ENCODE measurements around the gene TAGLN2. TPM values are rescaled to one million over a fixed set of nuclear protein-coding genes. Genes with fewer than 3 reads are reported as not detected.

TAGLN2 gene
- total and polyA plus RNA-seq, 2 experiments from 2014 or later, result 122 to 292 TPM

GRCh38 chr1:159873530-159874143 is 51.7 kb downstream of the TAGLN2 start:
- H3K4me1 ChIP-seq (ENCODE audit: insufficient read depth), result no peaks in the 10 kb centered on the region
- no peak overlapping the region for H3K27ac ChIP-seq
- H3K79me2 ChIP-seq, result no peaks in the 10 kb centered on the region
- TF ChIP-seq, protein P1, sequence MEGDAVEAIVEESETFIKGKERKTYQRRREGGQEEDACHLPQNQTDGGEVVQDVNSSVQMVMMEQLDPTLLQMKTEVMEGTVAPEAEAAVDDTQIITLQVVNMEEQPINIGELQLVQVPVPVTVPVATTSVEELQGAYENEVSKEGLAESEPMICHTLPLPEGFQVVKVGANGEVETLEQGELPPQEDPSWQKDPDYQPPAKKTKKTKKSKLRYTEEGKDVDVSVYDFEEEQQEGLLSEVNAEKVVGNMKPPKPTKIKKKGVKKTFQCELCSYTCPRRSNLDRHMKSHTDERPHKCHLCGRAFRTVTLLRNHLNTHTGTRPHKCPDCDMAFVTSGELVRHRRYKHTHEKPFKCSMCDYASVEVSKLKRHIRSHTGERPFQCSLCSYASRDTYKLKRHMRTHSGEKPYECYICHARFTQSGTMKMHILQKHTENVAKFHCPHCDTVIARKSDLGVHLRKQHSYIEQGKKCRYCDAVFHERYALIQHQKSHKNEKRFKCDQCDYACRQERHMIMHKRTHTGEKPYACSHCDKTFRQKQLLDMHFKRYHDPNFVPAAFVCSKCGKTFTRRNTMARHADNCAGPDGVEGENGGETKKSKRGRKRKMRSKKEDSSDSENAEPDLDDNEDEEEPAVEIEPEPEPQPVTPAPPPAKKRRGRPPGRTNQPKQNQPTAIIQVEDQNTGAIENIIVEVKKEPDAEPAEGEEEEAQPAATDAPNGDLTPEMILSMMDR (IDR thresholded peaks at IDR 0.05; ENCODE audit: poor library complexity), result no peak
- TF ChIP-seq EZH2phosphoT487 (IDR thresholded peaks at IDR 0.05; ENCODE audit: low read depth, severe bottlenecking, unreplicated experiment) (no peak), EZH2 (IDR thresholded peaks at IDR 0.05; ENCODE audit: borderline replicate concordance) (no peak)
- H3K4me3 ChIP-seq, result no peak overlapping the region
- no peaks in the 10 kb centered on the region for H4K20me1 ChIP-seq (ENCODE audit: insufficient read depth, poor library complexity, severe bottlenecking)
- H3K36me3 ChIP-seq (replicated peaks; ENCODE audit: insufficient read depth, low read depth), result no peaks in the 10 kb centered on the region
- DNase-seq (ENCODE audit: low spot score), result no peak
- H3K9me3 ChIP-seq (ENCODE audit: low read depth), result no peaks in the 10 kb centered on the region
- H3K27me3 ChIP-seq, result no peaks in the 10 kb centered on the region
- no peak overlapping the region for H2AFZ ChIP-seq
- no peak overlapping the region for H3K4me2 ChIP-seq
- no peaks in the 10 kb centered on the region for H3K9me2 ChIP-seq (replicated peaks; ENCODE audit: insufficient read depth)
- 92% methylated on average over 4 of the region's 4 CpGs for WGBS (ENCODE audit: low lambda C conversion rate, missing lambda C conversion rate)

DNA sequence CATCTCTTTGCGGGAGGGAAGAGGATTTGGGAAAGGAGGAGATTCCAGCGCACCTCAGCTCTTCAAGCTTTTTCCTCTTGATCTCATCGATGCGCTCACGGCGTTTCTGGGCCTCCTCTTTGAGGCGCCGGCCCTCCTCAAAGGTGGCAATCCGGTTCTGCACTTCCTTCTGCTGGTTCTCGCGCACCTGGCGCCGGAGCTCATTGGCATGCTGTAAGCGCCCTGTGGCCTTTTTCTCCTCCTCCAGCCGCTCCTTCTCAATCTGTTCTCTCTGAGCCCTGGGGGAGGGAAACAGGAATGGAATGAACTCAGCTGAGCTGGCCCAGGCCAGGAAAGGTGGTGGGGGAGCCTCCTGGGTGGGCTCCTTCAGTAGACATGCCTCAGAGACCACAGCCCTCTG is 52.4 kb downstream of the TAGLN2 start:
- Histone ChIP-seq H3K9me2 (replicated peaks; ENCODE audit: insufficient read depth) (no peaks in the 10 kb centered on the region), H3K4me3 (no peak overlapping the region), H3K9me3 (ENCODE audit: low read depth) (no peaks in the 10 kb centered on the region), H3K27me3 (no peaks in the 10 kb centered on the region), H3K4me1 (ENCODE audit: insufficient read depth) (peaks cover 2% of the 10 kb centered on the region), H3K4me2 (no peak overlapping the region), H3K79me2 (no peaks in the 10 kb centered on the region), H3K36me3 (replicated peaks; ENCODE audit: insufficient read depth, low read depth) (no peaks in the 10 kb centered on the region), H2AFZ (no peak overlapping the region), H4K20me1 (ENCODE audit: insufficient read depth, poor library complexity, severe bottlenecking) (no peaks in the 10 kb centered on the region), H3K27ac (no peak overlapping the region)
- no peak for TF ChIP-seq EZH2phosphoT487 (IDR thresholded peaks at IDR 0.05; ENCODE audit: low read depth, severe bottlenecking, unreplicated experiment)
- TF ChIP-seq, protein P1 (IDR thresholded peaks at IDR 0.05; ENCODE audit: poor library complexity), result no peak
- no peak for TF ChIP-seq EZH2 (IDR thresholded peaks at IDR 0.05; ENCODE audit: borderline replicate concordance)
- DNase-seq (ENCODE audit: low spot score), result no peak
- 88% methylated on average over 15 of the region's 15 CpGs for WGBS (ENCODE audit: low lambda C conversion rate, missing lambda C conversion rate)

- Histone ChIP-seq H3K27ac (no peak overlapping the region), H2AFZ (no peak overlapping the region), H4K20me1 (ENCODE audit: insufficient read depth, poor library complexity, severe bottlenecking) (no peaks in the 10 kb centered on the region), H3K9me3 (ENCODE audit: low read depth) (no peaks in the 10 kb centered on the region), H3K36me3 (replicated peaks; ENCODE audit: insufficient read depth, low read depth) (no peaks in the 10 kb centered on the region), H3K4me1 (ENCODE audit: insufficient read depth) (peaks cover 9% of the 10 kb centered on the region), H3K4me3 (no peak overlapping the region), H3K27me3 (no peaks in the 10 kb centered on the region), H3K79me2 (no peaks in the 10 kb centered on the region), H3K9me2 (replicated peaks; ENCODE audit: insufficient read depth) (no peaks in the 10 kb centered on the region), H3K4me2 (no peak overlapping the region)
- no peak for DNase-seq (ENCODE audit: low spot score)
- 90% methylated on average over 5 of the region's 5 CpGs for WGBS (ENCODE audit: low lambda C conversion rate, missing lambda C conversion rate)
- no peak for TF ChIP-seq EZH2phosphoT487 (IDR thresholded peaks at IDR 0.05; ENCODE audit: low read depth, severe bottlenecking, unreplicated experiment)
- no peak for TF ChIP-seq EZH2 (IDR thresholded peaks at IDR 0.05; ENCODE audit: borderline replicate concordance)
- TF ChIP-seq, protein P1 (IDR thresholded peaks at IDR 0.05; ENCODE audit: poor library complexity), result no peak
Measured at GRCh38 chr1:159870704-159871103, 54.6 kb downstream of the TAGLN2 start.

Measured in hepatocyte (in vitro differentiated cells).